HepG2 (cell line): ENCODE measurements around the gene HOTAIR. TPM values are rescaled to one million over a fixed set of nuclear protein-coding genes. Genes with fewer than 3 reads are reported as not detected.

Experiments
- ATAC-seq: fragments of 200-7000 bp; cut with Tn5 transposase; 3 replicates; pipeline ENCODE4 v1.9.1; 2020; ENCODE audit warnings: mild to moderate bottlenecking, moderate library complexity
- BruUV-seq: library from RNA; stranded (reverse); fragments of 400-500 nt; replicated peaks from 2 replicates; lab custom pipeline; 2021; lab: Mats Ljungman, UMichigan
- CTCF ChIA-PET: fragments of 300-600 bp; formaldehyde crosslinking; extraction: SDS; loops from one replicate; lab custom pipeline; 2021; ENCODE audit warnings: low total read pairs, inconsistent platforms, low intra/inter-chr PET ratio; lab: Yijun Ruan, JAX
- POLR2A ChIA-PET: fragments of 350-600 bp; sonication (Branson Sonifier 250); formaldehyde crosslinking; loops from one replicate; lab custom pipeline; 2020; ENCODE audit warnings: antibody characterized with exemption, inconsistent platforms; lab: Yijun Ruan, JAX
- DNase-seq: peaks from one replicate; pipeline ENCODE4 v3.0.0-alpha.2; 2015; ENCODE audit warnings: low spot score
- FAIRE-seq: peaks from 3 replicates; lab custom pipeline; 2011; peaks lifted over from hg19 to GRCh38; lab: Jason Lieb, UNC
- H2AFZ ChIP-seq: one replicate; pipeline ENCODE4 v1.6.1; 2011; ENCODE audit warnings: low read length, inconsistent platforms
- H3K27ac ChIP-seq: fragments of 300-600 bp; 3 replicates; pipeline ENCODE4 v1.8.0; 2011; ENCODE audit warnings: mixed run types, mild to moderate bottlenecking, mixed read lengths, low read length, inconsistent platforms; ENCODE audit not compliant: insufficient read depth; ENCODE audit errors: extremely low read length
- H3K27me3 ChIP-seq, 2 experiments: fragments of 200-600 bp in 1 of 2; 2 replicates in 1 of 2; 3 replicates in 1 of 2; pipeline versions ENCODE4 v1.6.0 to v1.8.0; 2011; ENCODE audit warnings: low read length in 2 of 2, mild to moderate bottlenecking in 2 of 2, moderate library complexity in 2 of 2, inconsistent platforms in 1 of 2; ENCODE audit not compliant: insufficient read depth in 2 of 2, control insufficient read depth in 1 of 2
- H3K36me3 ChIP-seq, 2 experiments: fragments of 200-600 bp in 1 of 2; replicated peaks in 1 of 2; 2 replicates in 1 of 2; 3 replicates in 1 of 2; pipeline versions ENCODE4 v1.5.1 to v1.8.0; 2011; ENCODE audit warnings: low read length in 2 of 2, inconsistent platforms in 1 of 2; ENCODE audit not compliant: insufficient read depth in 2 of 2, control insufficient read depth in 1 of 2
- H3K4me1 ChIP-seq: 2 replicates; pipeline ENCODE4 v1.5.1; 2012; ENCODE audit warnings: low read length, inconsistent platforms; ENCODE audit not compliant: insufficient read depth
- H3K4me2 ChIP-seq: 2 replicates; pipeline ENCODE4 v1.6.0; 2011; ENCODE audit warnings: low read depth, low read length, inconsistent platforms
- H3K4me3 ChIP-seq, 3 experiments: fragments of 200-600 bp in 1 of 3; sonication (generic), shearing (Covaris generic) in 1 of 3; replicated peaks in 1 of 3; 2 replicates each; pipeline ENCODE4 v1.5.1; 2011 to 2016; ENCODE audit warnings: low read length in 3 of 3, inconsistent platforms in 2 of 3, low read depth in 2 of 3, mild to moderate bottlenecking in 2 of 3, control low read depth in 1 of 3, mixed read lengths in 1 of 3; ENCODE audit not compliant: insufficient read depth in 1 of 3
- H3K79me2 ChIP-seq: one replicate; pipeline ENCODE4 v1.6.1; 2011; ENCODE audit warnings: low read length, inconsistent platforms; ENCODE audit not compliant: insufficient read depth
- H3K9ac ChIP-seq: 2 replicates; pipeline ENCODE4 v1.6.0; 2011; ENCODE audit warnings: mild to moderate bottlenecking, low read depth, low read length, inconsistent platforms; ENCODE audit not compliant: insufficient read depth
- H3K9me3 ChIP-seq: 2 replicates; pipeline ENCODE4 v1.5.1; 2012; ENCODE audit warnings: mild to moderate bottlenecking, low read length
- H4K20me1 ChIP-seq: 2 replicates; pipeline ENCODE4 v1.6.0; 2011; ENCODE audit warnings: inconsistent platforms, mild to moderate bottlenecking, low read length, moderate library complexity; ENCODE audit not compliant: insufficient read depth
- HIVEP1 ChIP-seq: sonication (generic); formaldehyde crosslinking; IDR thresholded peaks from 2 replicates; pipeline ENCODE4 v1.4.0; 2020; ENCODE audit warnings: mild to moderate bottlenecking, missing genetic modification reagents
- HOXA9 ChIP-seq: sonication (generic); formaldehyde crosslinking; IDR thresholded peaks from 2 replicates; pipeline ENCODE4 v1.8.1; 2022; ENCODE audit warnings: missing genetic modification reagents, mild to moderate bottlenecking, moderate library complexity, borderline replicate concordance
- MBNL3 ChIP-seq: fragments of 250-450 bp; sonication (Bioruptor Pico); conservative IDR thresholded peaks from 2 replicates; pipeline ENCODE4 v1.8.0; 2022; ENCODE audit warnings: mild to moderate bottlenecking, inconsistent platforms
- MXD1 ChIP-seq: sonication (generic); formaldehyde crosslinking; IDR thresholded peaks from 2 replicates; pipeline ENCODE4 v1.4.0; 2020; ENCODE audit warnings: mild to moderate bottlenecking, missing genetic modification reagents
- NONO ChIP-seq, 2 experiments: fragments of 450-650 bp in 1 of 2; sonication (generic) in 1 of 2; formaldehyde crosslinking in 1 of 2; IDR thresholded peaks in 1 of 2; conservative IDR thresholded peaks in 1 of 2; 2 replicates each; pipeline versions ENCODE4 v1.6.1 to v1.8.0; 2017 to 2022; ENCODE audit warnings: mild to moderate bottlenecking in 1 of 2, missing genetic modification reagents in 1 of 2, moderate library complexity in 1 of 2
- PITX1 ChIP-seq: sonication (generic); formaldehyde crosslinking; IDR thresholded peaks from 2 replicates; pipeline ENCODE4 v1.5.1; 2020; ENCODE audit warnings: mild to moderate bottlenecking, missing genetic modification reagents
- TEAD2 ChIP-seq: sonication (generic); formaldehyde crosslinking; IDR thresholded peaks from 2 replicates; pipeline ENCODE4 v1.9.0; 2021; ENCODE audit warnings: missing genetic modification reagents
- ZNF234 ChIP-seq: sonication (generic); formaldehyde crosslinking; conservative IDR thresholded peaks from 2 replicates; pipeline ENCODE4 v1.5.1; 2020; ENCODE audit warnings: mild to moderate bottlenecking, missing genetic modification reagents
- ZNF414 ChIP-seq: sonication (generic); formaldehyde crosslinking; IDR thresholded peaks from 2 replicates; pipeline ENCODE4 v1.5.0; 2020; ENCODE audit warnings: missing genetic modification reagents
- WGBS: methylation state at CpG from one replicate; pipeline ENCODE4 v1.1.6; 2017; ENCODE audit warnings: low lambda C conversion rate; 5-methylcytosine and 5-hydroxymethylcytosine counted together
- in situ Hi-C: cut with HindIII; loops from 2 replicates; pipeline ENCODE4 v1.10.0; 2017; ENCODE audit warnings: low pct_unique_long_range_greater_than_20kb; ENCODE audit not compliant: extremely low pct_ligation_motif_present
- intact Hi-C: fragments of 100-400 bp; cut with micrococcal nuclease; formaldehyde crosslinking; loops from one replicate; pipeline ENCODE4 v1.10.0; 2022; ENCODE audit not compliant: unreplicated experiment
- polyA plus RNA-seq, 8 experiments: library from polyadenylated mRNA; depleted of rRNA in 3 of 8; stranded (reverse) in 7 of 8; unstranded in 1 of 8; fragments of >200 nt; fragmentation: Illumina TruSeq in 4 of 8; extraction: Trizol in 4 of 8; gene quantifications; 2 replicates each; pipeline versions ENCODE4 v1.2.1 to v1.2.3, GENCODE V29; 2011 to 2016; ENCODE audit warnings: low read depth in 4 of 8, missing spikeins in 1 of 8, mixed read lengths in 1 of 8; ENCODE audit not compliant: insufficient read depth in 1 of 8
- total RNA-seq, 5 experiments: library from RNA; depleted of rRNA; stranded (reverse); fragments of >200 nt; fragmentation: Illumina TruSeq; extraction: Trizol; gene quantifications; 2 replicates each; pipeline ENCODE4 v1.2.3, GENCODE V29; 2016; ENCODE audit warnings: low read depth in 1 of 5
- TF ChIP-seq, protein P1 (sequence below): sonication (generic); formaldehyde crosslinking; IDR thresholded peaks from 2 replicates; pipeline ENCODE4 v1.5.0; 2020; ENCODE audit warnings: mild to moderate bottlenecking, missing genetic modification reagents
- TF ChIP-seq, protein P2 (sequence below): sonication (generic); formaldehyde crosslinking; IDR thresholded peaks from 2 replicates; pipeline ENCODE4 v1.4.0; 2020; ENCODE audit warnings: mild to moderate bottlenecking, missing genetic modification reagents

HOTAIR gene
- total and polyA plus RNA-seq, 2 of the 13 experiments (the other 11 are each of a cell fraction or from before 2014, with no cell fraction given) = not detected

DNA sequence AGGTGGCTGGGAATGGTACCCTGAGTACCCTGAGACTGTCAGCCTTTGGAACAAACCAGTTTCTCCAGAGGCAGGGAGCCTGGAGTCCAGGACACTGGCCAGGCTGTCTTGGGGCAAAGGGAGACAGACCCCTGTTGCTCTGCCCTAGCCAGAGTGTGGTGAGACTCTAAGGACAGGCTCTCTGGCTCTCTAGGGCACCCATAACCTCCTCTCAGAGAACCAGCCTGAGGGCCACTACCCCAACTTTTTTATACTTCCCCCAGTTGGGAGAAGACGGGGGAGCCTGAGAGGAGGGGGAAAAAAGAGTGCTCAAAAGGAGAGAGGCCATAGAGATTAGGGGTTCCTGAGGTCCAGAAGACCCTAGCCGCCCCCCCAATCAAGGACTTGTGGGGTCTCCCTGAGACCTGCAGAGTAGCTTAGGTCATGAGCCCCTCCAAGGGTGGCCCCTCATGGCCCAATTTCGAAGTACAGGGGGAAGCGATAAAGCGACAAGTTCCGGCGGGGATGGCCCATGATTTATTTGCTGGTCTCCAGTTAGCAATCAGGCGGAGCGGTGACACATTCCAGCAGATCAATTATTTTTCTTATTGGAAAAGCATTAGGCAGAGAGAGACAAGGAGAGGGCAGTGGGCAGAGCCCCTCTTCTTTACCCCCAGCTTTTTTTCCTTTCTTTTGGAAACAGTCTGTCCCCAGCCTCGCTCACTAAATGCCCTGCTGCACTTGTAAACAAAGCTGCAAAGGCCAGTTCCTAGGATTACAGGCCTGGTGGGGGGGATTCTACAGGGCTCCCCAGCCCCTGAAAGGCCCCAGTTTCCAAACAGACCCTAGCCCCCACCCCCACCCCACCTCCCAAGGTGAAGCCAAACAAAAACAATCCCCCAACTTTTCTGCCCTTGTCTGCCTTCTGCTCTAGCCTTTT, 35.6 kb upstream of the HOTAIR start:
- Histone ChIP-seq H3K4me1 (peaks cover 30% of the 10 kb centered on the region), H3K4me3 (no peak overlapping the region), H4K20me1 (no peaks in the 10 kb centered on the region), H3K4me2 (no peak overlapping the region), H3K36me3 (no peaks in the 10 kb centered on the region), H3K9me3 (no peaks in the 10 kb centered on the region), H3K79me2 (no peaks in the 10 kb centered on the region), H3K27me3 (peaks cover 23 to 89% of the 10 kb centered on the region in 2 experiments), H3K9ac (no peak overlapping the region), H3K27ac (no peak overlapping the region), H2AFZ (no peak overlapping the region)
- POLR2A ChIA-PET = no interaction called here
- CTCF ChIA-PET = interaction anchor here (1.3 kb wide), 1 partner anchor 191 kb away, joined by 4 read pairs; no protein-coding TSS in a partner anchor
- 22% methylated on average over 5 of the region's 10 CpGs for WGBS
- ATAC-seq (no peak), DNase-seq (no peak), FAIRE-seq (no peak)
- in situ Hi-C loops = loop anchor here (10.0 kb wide), 1 partner anchor 354 kb away; the partner anchor contains the start of gene GPR84
- no TSS peak for BruUV-seq
- intact Hi-C loops = no loop called here
- no peak for TF ChIP-seq ZNF234 (CRISPR knock-in tag)
- TF ChIP-seq HOXA9 = no peak
- TF ChIP-seq MXD1 (CRISPR knock-in tag) = no peak
- TF ChIP-seq, protein P1, sequence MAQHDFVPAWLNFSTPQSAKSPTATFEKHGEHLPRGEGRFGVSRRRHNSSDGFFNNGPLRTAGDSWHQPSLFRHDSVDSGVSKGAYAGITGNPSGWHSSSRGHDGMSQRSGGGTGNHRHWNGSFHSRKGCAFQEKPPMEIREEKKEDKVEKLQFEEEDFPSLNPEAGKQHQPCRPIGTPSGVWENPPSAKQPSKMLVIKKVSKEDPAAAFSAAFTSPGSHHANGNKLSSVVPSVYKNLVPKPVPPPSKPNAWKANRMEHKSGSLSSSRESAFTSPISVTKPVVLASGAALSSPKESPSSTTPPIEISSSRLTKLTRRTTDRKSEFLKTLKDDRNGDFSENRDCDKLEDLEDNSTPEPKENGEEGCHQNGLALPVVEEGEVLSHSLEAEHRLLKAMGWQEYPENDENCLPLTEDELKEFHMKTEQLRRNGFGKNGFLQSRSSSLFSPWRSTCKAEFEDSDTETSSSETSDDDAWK (CRISPR knock-in tag) = no peak
- TF ChIP-seq HIVEP1 = no peak
- TF ChIP-seq MBNL3 = no peak
- TF ChIP-seq ZNF414 = no peak
- TF ChIP-seq PITX1 (CRISPR knock-in tag) = no peak
- TF ChIP-seq NONO (IDR thresholded peaks at IDR 0.05) = no peak
- no peak for TF ChIP-seq NONO (CRISPR knock-in tag; conservative IDR thresholded peaks at IDR 0.05)
- no peak for TF ChIP-seq TEAD2 (CRISPR knock-in tag)
- TF ChIP-seq, protein P2, sequence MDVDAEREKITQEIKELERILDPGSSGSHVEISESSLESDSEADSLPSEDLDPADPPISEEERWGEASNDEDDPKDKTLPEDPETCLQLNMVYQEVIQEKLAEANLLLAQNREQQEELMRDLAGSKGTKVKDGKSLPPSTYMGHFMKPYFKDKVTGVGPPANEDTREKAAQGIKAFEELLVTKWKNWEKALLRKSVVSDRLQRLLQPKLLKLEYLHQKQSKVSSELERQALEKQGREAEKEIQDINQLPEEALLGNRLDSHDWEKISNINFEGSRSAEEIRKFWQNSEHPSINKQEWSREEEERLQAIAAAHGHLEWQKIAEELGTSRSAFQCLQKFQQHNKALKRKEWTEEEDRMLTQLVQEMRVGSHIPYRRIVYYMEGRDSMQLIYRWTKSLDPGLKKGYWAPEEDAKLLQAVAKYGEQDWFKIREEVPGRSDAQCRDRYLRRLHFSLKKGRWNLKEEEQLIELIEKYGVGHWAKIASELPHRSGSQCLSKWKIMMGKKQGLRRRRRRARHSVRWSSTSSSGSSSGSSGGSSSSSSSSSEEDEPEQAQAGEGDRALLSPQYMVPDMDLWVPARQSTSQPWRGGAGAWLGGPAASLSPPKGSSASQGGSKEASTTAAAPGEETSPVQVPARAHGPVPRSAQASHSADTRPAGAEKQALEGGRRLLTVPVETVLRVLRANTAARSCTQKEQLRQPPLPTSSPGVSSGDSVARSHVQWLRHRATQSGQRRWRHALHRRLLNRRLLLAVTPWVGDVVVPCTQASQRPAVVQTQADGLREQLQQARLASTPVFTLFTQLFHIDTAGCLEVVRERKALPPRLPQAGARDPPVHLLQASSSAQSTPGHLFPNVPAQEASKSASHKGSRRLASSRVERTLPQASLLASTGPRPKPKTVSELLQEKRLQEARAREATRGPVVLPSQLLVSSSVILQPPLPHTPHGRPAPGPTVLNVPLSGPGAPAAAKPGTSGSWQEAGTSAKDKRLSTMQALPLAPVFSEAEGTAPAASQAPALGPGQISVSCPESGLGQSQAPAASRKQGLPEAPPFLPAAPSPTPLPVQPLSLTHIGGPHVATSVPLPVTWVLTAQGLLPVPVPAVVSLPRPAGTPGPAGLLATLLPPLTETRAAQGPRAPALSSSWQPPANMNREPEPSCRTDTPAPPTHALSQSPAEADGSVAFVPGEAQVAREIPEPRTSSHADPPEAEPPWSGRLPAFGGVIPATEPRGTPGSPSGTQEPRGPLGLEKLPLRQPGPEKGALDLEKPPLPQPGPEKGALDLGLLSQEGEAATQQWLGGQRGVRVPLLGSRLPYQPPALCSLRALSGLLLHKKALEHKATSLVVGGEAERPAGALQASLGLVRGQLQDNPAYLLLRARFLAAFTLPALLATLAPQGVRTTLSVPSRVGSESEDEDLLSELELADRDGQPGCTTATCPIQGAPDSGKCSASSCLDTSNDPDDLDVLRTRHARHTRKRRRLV (CRISPR knock-in tag) = no peak
